Limb (tissue), 2 donors: ENCODE results near the gene ATAD1.
"Not testable (repeated sequence)": the region's sequence is repeated elsewhere in the genome, so short reads cannot be mapped to it uniquely, and the experiment has no call there.

Experiments used
- DNase-seq, 2 donors: peaks; one replicate each; pipeline ENCODE4 v3.0.0-alpha.2; 2016; ENCODE audit errors: extremely low spot score in 2 of 2

The ATAD1 gene

GRCh38 chr10:87846023-87846422 lies 28.0 kb upstream of the ATAD1 start:
- DNase-seq, result no peak

- DNase-seq, result no peak
Observed at GRCh38 chr10:87845624-87845998, 27.6 kb upstream of the ATAD1 start.

GRCh38 chr10:87844837-87845623 lies 27.0 kb upstream of the ATAD1 start:
- DNase-seq, result no peak

- DNase-seq, result no peak
Observed at GRCh38 chr10:87843714-87844113, 25.7 kb upstream of the ATAD1 start.

GRCh38 chr10:87842776-87843497 lies 24.9 kb upstream of the ATAD1 start:
- DNase-seq, result no peak

GRCh38 chr10:87842220-87842641 lies 24.2 kb upstream of the ATAD1 start:
- no peak for DNase-seq

GRCh38 chr10:87841186-87841585 lies 23.2 kb upstream of the ATAD1 start:
- DNase-seq, result no peak

- DNase-seq, result no peak
Observed at GRCh38 chr10:87838650-87839049, 20.6 kb upstream of the ATAD1 start.

GRCh38 chr10:87837445-87837844 lies 19.4 kb upstream of the ATAD1 start:
- no peak for DNase-seq

GRCh38 chr10:87836098-87836497 lies 18.1 kb upstream of the ATAD1 start:
- DNase-seq, result no peak

- no peak for DNase-seq
Observed at GRCh38 chr10:87829986-87830729, 12.1 kb upstream of the ATAD1 start.

- not testable (repeated sequence) for DNase-seq
Observed at GRCh38 chr10:87829051-87829450, 11.0 kb upstream of the ATAD1 start.

- no peak for DNase-seq
Observed at GRCh38 chr10:87827681-87828080, 9.7 kb upstream of the ATAD1 start.

GRCh38 chr10:87826653-87827052 lies 8.6 kb upstream of the ATAD1 start:
- DNase-seq, result no peak

- no peak for DNase-seq
Observed at GRCh38 chr10:87819289-87819585, 1.2 kb upstream of the ATAD1 start.

- peak in 1 of 2 donors; percentile 5 for DNase-seq
Observed at GRCh38 chr10:87818505-87819288, 671 bp upstream of the ATAD1 start.

- DNase-seq, result no peak
Observed at GRCh38 chr10:87816898-87817608, 973 bp downstream of the ATAD1 start.

- DNase-seq, result no peak
Observed at GRCh38 chr10:87816163-87816897, 1.7 kb downstream of the ATAD1 start.

- no peak for DNase-seq
Observed at GRCh38 chr10:87804939-87805569, 13.0 kb downstream of the ATAD1 start.

- no peak for DNase-seq
Observed at GRCh38 chr10:87803831-87804230, 14.2 kb downstream of the ATAD1 start.
